WTC11 (cell line): Measurements from ENCODE around the gene CMC1. TPM values are rescaled to one million over a fixed set of nuclear protein-coding genes. Genes with fewer than 3 reads are reported as not detected.

Experiments
- ATAC-seq: fragments of 200-7000 bp; cut with Tn5 transposase; 2 replicates; pipeline ENCODE4 v1.10.0; 2021; ENCODE audit warnings: mild to moderate bottlenecking, moderate library complexity
- CTCF ChIA-PET: fragments of 300-600 bp; sonication (Branson Sonifier 250); formaldehyde crosslinking; loops from one replicate; lab custom pipeline; 2021; ENCODE audit warnings: antibody characterized with exemption; lab: Charles Lee
- POLR2A ChIA-PET: fragments of 350-600 bp; sonication (Branson Sonifier 250); formaldehyde crosslinking; loops from one replicate; lab custom pipeline; 2021; ENCODE audit warnings: antibody characterized with exemption; lab: Charles Lee
- DNase-seq: peaks from one replicate; pipeline ENCODE4 v3.0.0; 2021; ENCODE audit warnings: low spot score
- H3K27ac Mint-ChIP-seq: 2 replicates; pipeline ENCODE4 v1.8.0; 2021; ENCODE audit warnings: mixed read lengths
- H3K27me3 Mint-ChIP-seq: 2 replicates; pipeline ENCODE4 v1.8.0; 2021; ENCODE audit warnings: low read depth, mild to moderate bottlenecking, moderate library complexity, mixed read lengths
- H3K36me3 Mint-ChIP-seq: 2 replicates; pipeline ENCODE4 v1.8.0; 2021; ENCODE audit warnings: mixed read lengths
- H3K4me1 Mint-ChIP-seq: 2 replicates; pipeline ENCODE4 v1.8.0; 2022; ENCODE audit warnings: mixed read lengths
- H3K4me3 Mint-ChIP-seq: 2 replicates; pipeline ENCODE4 v1.8.0; 2021; ENCODE audit warnings: mild to moderate bottlenecking, moderate library complexity, mixed read lengths
- H3K9me3 Mint-ChIP-seq: 2 replicates; pipeline ENCODE4 v1.8.0; 2021; ENCODE audit warnings: mixed read lengths
- ATF2 ChIP-seq: sonication (generic); formaldehyde crosslinking; IDR thresholded peaks from 2 replicates; pipeline ENCODE4 v1.8.1; 2022; ENCODE audit warnings: low read depth, missing genetic modification reagents, borderline replicate concordance
- CREB1 ChIP-seq: sonication (generic); formaldehyde crosslinking; IDR thresholded peaks from 2 replicates; pipeline ENCODE4 v1.8.0; 2023; ENCODE audit warnings: mild to moderate bottlenecking, missing genetic modification reagents
- E2F4 ChIP-seq: sonication (generic); formaldehyde crosslinking; IDR thresholded peaks from 2 replicates; pipeline ENCODE4 v1.8.1; 2022; ENCODE audit warnings: low read depth, mild to moderate bottlenecking, moderate library complexity, missing genetic modification reagents, borderline replicate concordance
- E2F5 ChIP-seq: sonication (generic); formaldehyde crosslinking; IDR thresholded peaks from 2 replicates; pipeline ENCODE4 v1.8.1; 2022; ENCODE audit warnings: mild to moderate bottlenecking, moderate library complexity, missing genetic modification reagents
- ELF4 ChIP-seq: sonication (generic); formaldehyde crosslinking; IDR thresholded peaks from 2 replicates; pipeline ENCODE4 v1.8.1; 2022; ENCODE audit warnings: low read depth, mild to moderate bottlenecking, moderate library complexity, missing genetic modification reagents
- FOXJ3 ChIP-seq: sonication (generic); formaldehyde crosslinking; IDR thresholded peaks from 2 replicates; pipeline ENCODE4 v1.9.0; 2021; ENCODE audit warnings: missing genetic modification reagents, mild to moderate bottlenecking, borderline replicate concordance
- GTF2I ChIP-seq: fragments of 250-450 bp; sonication (Bioruptor Pico); conservative IDR thresholded peaks from 2 replicates; pipeline ENCODE4 v1.4.0; 2021; ENCODE audit warnings: mild to moderate bottlenecking
- HMGXB4 ChIP-seq: sonication (generic); formaldehyde crosslinking; IDR thresholded peaks from 2 replicates; pipeline ENCODE4 v1.8.1; 2023; ENCODE audit warnings: mild to moderate bottlenecking, moderate library complexity, missing genetic modification reagents
- MAX ChIP-seq: sonication (generic); formaldehyde crosslinking; IDR thresholded peaks from 2 replicates; pipeline ENCODE4 v1.8.0; 2022; ENCODE audit warnings: mild to moderate bottlenecking, missing genetic modification reagents
- NR1H2 ChIP-seq: sonication (generic); formaldehyde crosslinking; IDR thresholded peaks from 2 replicates; pipeline ENCODE4 v1.9.0; 2021; ENCODE audit warnings: mild to moderate bottlenecking, moderate library complexity, missing genetic modification reagents
- OVOL2 ChIP-seq: fragments of 250-450 bp; sonication (Bioruptor Pico); IDR thresholded peaks from 2 replicates; pipeline ENCODE4 v1.9.0; 2021; ENCODE audit warnings: mild to moderate bottlenecking, borderline replicate concordance
- RELA ChIP-seq: sonication (generic); formaldehyde crosslinking; IDR thresholded peaks from 2 replicates; pipeline ENCODE4 v1.8.1; 2022; ENCODE audit warnings: missing genetic modification reagents, mild to moderate bottlenecking, borderline replicate concordance
- SOX15 ChIP-seq: fragments of 250-450 bp; sonication (Bioruptor Pico); IDR thresholded peaks from 2 replicates; pipeline ENCODE4 v1.9.0; 2021; ENCODE audit warnings: mild to moderate bottlenecking
- TEAD1 ChIP-seq: sonication (generic); formaldehyde crosslinking; IDR thresholded peaks from 2 replicates; pipeline ENCODE4 v1.8.0; 2022; ENCODE audit warnings: mild to moderate bottlenecking, missing genetic modification reagents
- ZNF671 ChIP-seq: fragments of 250-450 bp; sonication (Bioruptor Pico); IDR thresholded peaks from 2 replicates; pipeline ENCODE4 v1.8.0; 2021; ENCODE audit warnings: mild to moderate bottlenecking
- total RNA-seq: library from RNA; stranded (reverse); gene quantifications from 3 replicates; pipeline ENCODE4 v1.2.3, GENCODE V29; 2021
- TF ChIP-seq, protein P1 (sequence below): sonication (generic); formaldehyde crosslinking; IDR thresholded peaks from 2 replicates; pipeline ENCODE4 v1.8.0; 2022; ENCODE audit warnings: missing genetic modification reagents
- TF ChIP-seq, protein P2 (sequence below): sonication (generic); formaldehyde crosslinking; IDR thresholded peaks from 2 replicates; pipeline ENCODE4 v1.8.0; 2022; ENCODE audit warnings: mild to moderate bottlenecking, missing genetic modification reagents
- TF ChIP-seq, protein P3 (sequence below): sonication (generic); formaldehyde crosslinking; IDR thresholded peaks from 2 replicates; pipeline ENCODE4 v1.8.1; 2022; ENCODE audit warnings: missing genetic modification reagents, borderline replicate concordance
- TF ChIP-seq, protein P4 (sequence below): sonication (generic); formaldehyde crosslinking; IDR thresholded peaks from 2 replicates; pipeline ENCODE4 v1.8.1; 2022; ENCODE audit warnings: mild to moderate bottlenecking, missing genetic modification reagents, moderate library complexity, borderline replicate concordance
- TF ChIP-seq, protein P5 (sequence below): sonication (generic); formaldehyde crosslinking; IDR thresholded peaks from 2 replicates; pipeline ENCODE4 v1.8.1; 2023; ENCODE audit warnings: mild to moderate bottlenecking, missing genetic modification reagents, moderate library complexity

The CMC1 gene
- total RNA-seq, 1 experiment from 2014 or later: 25.3 TPM

- TF ChIP-seq GTF2I (CRISPR knock-in tag): no peak
- TF ChIP-seq ELF4 (CRISPR knock-in tag): no peak
- no peak for TF ChIP-seq OVOL2
- no peak for TF ChIP-seq E2F4 (CRISPR knock-in tag)
- TF ChIP-seq, protein P1, sequence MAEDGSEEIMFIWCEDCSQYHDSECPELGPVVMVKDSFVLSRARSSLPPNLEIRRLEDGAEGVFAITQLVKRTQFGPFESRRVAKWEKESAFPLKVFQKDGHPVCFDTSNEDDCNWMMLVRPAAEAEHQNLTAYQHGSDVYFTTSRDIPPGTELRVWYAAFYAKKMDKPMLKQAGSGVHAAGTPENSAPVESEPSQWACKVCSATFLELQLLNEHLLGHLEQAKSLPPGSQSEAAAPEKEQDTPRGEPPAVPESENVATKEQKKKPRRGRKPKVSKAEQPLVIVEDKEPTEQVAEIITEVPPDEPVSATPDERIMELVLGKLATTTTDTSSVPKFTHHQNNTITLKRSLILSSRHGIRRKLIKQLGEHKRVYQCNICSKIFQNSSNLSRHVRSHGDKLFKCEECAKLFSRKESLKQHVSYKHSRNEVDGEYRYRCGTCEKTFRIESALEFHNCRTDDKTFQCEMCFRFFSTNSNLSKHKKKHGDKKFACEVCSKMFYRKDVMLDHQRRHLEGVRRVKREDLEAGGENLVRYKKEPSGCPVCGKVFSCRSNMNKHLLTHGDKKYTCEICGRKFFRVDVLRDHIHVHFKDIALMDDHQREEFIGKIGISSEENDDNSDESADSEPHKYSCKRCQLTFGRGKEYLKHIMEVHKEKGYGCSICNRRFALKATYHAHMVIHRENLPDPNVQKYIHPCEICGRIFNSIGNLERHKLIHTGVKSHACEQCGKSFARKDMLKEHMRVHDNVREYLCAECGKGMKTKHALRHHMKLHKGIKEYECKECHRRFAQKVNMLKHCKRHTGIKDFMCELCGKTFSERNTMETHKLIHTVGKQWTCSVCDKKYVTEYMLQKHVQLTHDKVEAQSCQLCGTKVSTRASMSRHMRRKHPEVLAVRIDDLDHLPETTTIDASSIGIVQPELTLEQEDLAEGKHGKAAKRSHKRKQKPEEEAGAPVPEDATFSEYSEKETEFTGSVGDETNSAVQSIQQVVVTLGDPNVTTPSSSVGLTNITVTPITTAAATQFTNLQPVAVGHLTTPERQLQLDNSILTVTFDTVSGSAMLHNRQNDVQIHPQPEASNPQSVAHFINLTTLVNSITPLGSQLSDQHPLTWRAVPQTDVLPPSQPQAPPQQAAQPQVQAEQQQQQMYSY (CRISPR knock-in tag): no peak
- no peak for TF ChIP-seq TEAD1 (CRISPR knock-in tag)
- TF ChIP-seq RELA: no peak
- no peak for TF ChIP-seq ATF2 (CRISPR knock-in tag)
- no peak for TF ChIP-seq ZNF671 (CRISPR knock-in tag)
These were observed 54.6 kb downstream of the CMC1 start (continued) for GRCh38 chr3:28295898-28296490.

DNA sequence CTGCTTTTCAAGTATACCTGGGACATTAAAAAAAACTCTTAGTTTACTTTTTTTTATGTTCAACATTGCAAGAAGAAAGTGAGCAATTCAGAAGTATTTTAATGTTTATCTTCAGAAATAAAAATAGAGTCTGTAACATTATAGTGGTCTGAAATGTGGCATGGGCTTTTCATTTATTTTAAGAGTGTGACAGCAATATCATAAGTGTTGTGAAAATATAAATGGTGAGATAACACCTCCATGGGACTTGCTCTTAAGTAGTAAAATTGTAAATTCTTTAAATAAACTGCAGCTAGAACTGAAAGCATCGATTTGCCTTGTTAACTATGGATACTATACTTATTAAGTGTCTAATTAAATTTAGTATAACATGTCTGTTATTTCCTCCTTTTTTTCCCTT, 58.3 kb downstream of the CMC1 start:
- peaks cover 9% of the 10 kb centered on the region for H3K4me1 Mint-ChIP-seq
- no peaks in the 10 kb centered on the region for H3K9me3 Mint-ChIP-seq
- ChIA-PET POLR2A (interaction anchor here (0.6 kb wide), 1 partner anchor 660 kb away, joined by 3 read pairs; no protein-coding TSS in a partner anchor), CTCF (interaction anchor here (0.5 kb wide), 1 partner anchor 588 kb away, joined by 4 read pairs; no protein-coding TSS in a partner anchor)
- no peaks in the 10 kb centered on the region for H3K27me3 Mint-ChIP-seq
- no peak overlapping the region for H3K27ac Mint-ChIP-seq
- H3K36me3 Mint-ChIP-seq: no peaks in the 10 kb centered on the region
- H3K4me3 Mint-ChIP-seq: no peak overlapping the region
- ATAC-seq (no peak), DNase-seq (no peak)
- TF ChIP-seq, protein P2, sequence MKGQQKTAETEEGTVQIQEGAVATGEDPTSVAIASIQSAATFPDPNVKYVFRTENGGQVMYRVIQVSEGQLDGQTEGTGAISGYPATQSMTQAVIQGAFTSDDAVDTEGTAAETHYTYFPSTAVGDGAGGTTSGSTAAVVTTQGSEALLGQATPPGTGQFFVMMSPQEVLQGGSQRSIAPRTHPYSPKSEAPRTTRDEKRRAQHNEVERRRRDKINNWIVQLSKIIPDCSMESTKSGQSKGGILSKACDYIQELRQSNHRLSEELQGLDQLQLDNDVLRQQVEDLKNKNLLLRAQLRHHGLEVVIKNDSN (CRISPR knock-in tag): no peak
- TF ChIP-seq, protein P3, sequence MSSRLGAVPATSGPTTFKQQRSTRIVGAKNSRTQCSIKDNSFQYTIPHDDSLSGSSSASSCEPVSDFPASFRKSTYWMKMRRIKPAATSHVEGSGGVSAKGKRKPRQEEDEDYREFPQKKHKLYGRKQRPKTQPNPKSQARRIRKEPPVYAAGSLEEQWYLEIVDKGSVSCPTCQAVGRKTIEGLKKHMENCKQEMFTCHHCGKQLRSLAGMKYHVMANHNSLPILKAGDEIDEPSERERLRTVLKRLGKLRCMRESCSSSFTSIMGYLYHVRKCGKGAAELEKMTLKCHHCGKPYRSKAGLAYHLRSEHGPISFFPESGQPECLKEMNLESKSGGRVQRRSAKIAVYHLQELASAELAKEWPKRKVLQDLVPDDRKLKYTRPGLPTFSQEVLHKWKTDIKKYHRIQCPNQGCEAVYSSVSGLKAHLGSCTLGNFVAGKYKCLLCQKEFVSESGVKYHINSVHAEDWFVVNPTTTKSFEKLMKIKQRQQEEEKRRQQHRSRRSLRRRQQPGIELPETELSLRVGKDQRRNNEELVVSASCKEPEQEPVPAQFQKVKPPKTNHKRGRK (CRISPR knock-in tag): no peak
- TF ChIP-seq CREB1 (CRISPR knock-in tag) (no peak), E2F5 (no peak), MAX (no peak), FOXJ3 (CRISPR knock-in tag) (no peak), HMGXB4 (no peak), NR1H2 (CRISPR knock-in tag) (no peak), E2F4 (CRISPR knock-in tag) (no peak), SOX15 (no peak)
- TF ChIP-seq, protein P4, sequence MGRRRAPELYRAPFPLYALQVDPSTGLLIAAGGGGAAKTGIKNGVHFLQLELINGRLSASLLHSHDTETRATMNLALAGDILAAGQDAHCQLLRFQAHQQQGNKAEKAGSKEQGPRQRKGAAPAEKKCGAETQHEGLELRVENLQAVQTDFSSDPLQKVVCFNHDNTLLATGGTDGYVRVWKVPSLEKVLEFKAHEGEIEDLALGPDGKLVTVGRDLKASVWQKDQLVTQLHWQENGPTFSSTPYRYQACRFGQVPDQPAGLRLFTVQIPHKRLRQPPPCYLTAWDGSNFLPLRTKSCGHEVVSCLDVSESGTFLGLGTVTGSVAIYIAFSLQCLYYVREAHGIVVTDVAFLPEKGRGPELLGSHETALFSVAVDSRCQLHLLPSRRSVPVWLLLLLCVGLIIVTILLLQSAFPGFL: no peak
- TF ChIP-seq, protein P5, sequence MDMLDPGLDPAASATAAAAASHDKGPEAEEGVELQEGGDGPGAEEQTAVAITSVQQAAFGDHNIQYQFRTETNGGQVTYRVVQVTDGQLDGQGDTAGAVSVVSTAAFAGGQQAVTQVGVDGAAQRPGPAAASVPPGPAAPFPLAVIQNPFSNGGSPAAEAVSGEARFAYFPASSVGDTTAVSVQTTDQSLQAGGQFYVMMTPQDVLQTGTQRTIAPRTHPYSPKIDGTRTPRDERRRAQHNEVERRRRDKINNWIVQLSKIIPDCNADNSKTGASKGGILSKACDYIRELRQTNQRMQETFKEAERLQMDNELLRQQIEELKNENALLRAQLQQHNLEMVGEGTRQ (CRISPR knock-in tag): no peak
